ENCODE results near the gene PAOX.

The PAOX gene

GRCh38 chr10:133357285-133358161 lies 21.5 kb upstream of the PAOX start, which contains the start of gene FUOM:
Gene FUOM, minus strand, starts transcription at chr10:133358019. Its CDS starts 12 bp downstream, at chr10:133358007.
- H3K79me2 ChIP-seq (ENCODE audit: insufficient read depth, low read length) = no peaks in the 10 kb centered on the region
- H3K4me2 ChIP-seq (ENCODE audit: low read depth, low read length, poor library complexity, severe bottlenecking) = peak within 1 kb of the TSS; percentile 27
- no peaks in the 10 kb centered on the region for H4K20me1 ChIP-seq (ENCODE audit: low read depth, low read length)
- no peak within 1 kb of the TSS for H3K27ac ChIP-seq (ENCODE audit: low read depth, low read length)
- no peak within 1 kb of the TSS for H2AFZ ChIP-seq (ENCODE audit: low read depth, low read length, severe bottlenecking)
- no peaks in the 10 kb centered on the region for H3F3A ChIP-seq (ENCODE audit: insufficient read depth)
- no peak within 1 kb of the TSS for H3K9ac ChIP-seq (ENCODE audit: low read length)
- no peaks in the 10 kb centered on the region for H3K9me2 ChIP-seq (replicated peaks; ENCODE audit: insufficient read depth, low read length)
- no peaks in the 10 kb centered on the region for H3K36me3 ChIP-seq (ENCODE audit: low read length)
- no peak within 1 kb of the TSS for H3K4me3 ChIP-seq (ENCODE audit: insufficient read depth, low read length, poor library complexity, severe bottlenecking)
- no peaks in the 10 kb centered on the region for H3K27me3 ChIP-seq (ENCODE audit: low read length)
- H3K9me3 ChIP-seq (ENCODE audit: insufficient read depth, low read length) = no peaks in the 10 kb centered on the region
- TF ChIP-seq EZH2phosphoT487 (conservative IDR thresholded peaks at IDR 0.05; ENCODE audit: low read length) (no peak), CTCF (IDR thresholded peaks at IDR 0.05; ENCODE audit: insufficient read depth, low read length, poor library complexity, severe bottlenecking) (no peak)

DNA sequence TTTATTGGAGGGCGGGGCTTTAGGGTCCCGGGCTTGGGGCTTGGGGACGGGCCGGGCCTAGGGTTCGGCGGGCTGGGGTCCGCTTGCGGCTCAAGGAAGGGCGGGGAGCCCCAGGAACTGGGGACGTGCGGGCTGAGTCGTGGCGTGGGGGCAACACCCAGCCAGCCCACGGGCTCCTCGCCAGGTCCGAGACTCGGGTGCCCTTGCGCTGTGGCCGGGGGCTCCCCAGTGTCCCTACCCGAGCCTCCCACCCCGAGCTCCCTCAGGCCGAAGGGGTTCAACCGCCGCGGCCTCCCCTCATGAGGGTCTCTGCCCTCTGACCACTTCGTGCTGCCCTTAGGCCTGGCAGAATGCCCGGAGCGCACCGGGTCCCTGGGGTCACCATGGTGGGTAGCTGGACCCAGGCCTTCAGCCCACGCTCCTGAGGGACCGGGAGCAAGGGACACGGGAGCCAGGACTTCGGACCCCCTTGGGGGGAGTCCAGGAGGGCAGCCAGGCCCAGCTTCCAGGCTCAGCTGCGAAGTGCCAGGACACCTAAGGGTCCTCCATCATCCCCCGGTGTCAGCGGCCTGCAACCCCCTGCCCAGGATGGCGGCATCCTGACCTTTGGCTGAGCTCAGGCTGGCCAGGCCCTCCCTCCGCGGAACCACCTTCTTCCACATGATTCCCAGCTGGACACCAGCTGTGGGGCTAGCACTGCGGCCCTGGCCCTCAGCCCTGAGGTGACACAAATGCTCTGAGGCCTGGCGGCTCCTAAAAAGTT lies 20.7 kb upstream of the PAOX start:
- no peak overlapping the region for H3K4me2 ChIP-seq (ENCODE audit: low read depth, low read length, poor library complexity, severe bottlenecking)
- no peak overlapping the region for H2AFZ ChIP-seq (ENCODE audit: low read depth, low read length, severe bottlenecking)
- H3K9me2 ChIP-seq (replicated peaks; ENCODE audit: insufficient read depth, low read length) = no peaks in the 10 kb centered on the region

GRCh38 chr10:133358925-133359310 lies 20.1 kb upstream of the PAOX start:
- Histone ChIP-seq H3K4me2 (ENCODE audit: low read depth, low read length, poor library complexity, severe bottlenecking) (no peak overlapping the region), H3K27me3 (ENCODE audit: low read length) (no peaks in the 10 kb centered on the region), H3K79me2 (ENCODE audit: insufficient read depth, low read length) (no peaks in the 10 kb centered on the region), H3F3A (ENCODE audit: insufficient read depth) (no peaks in the 10 kb centered on the region), H3K9ac (ENCODE audit: low read length) (no peak overlapping the region), H2AFZ (ENCODE audit: low read depth, low read length, severe bottlenecking) (no peak overlapping the region), H3K9me2 (replicated peaks; ENCODE audit: insufficient read depth, low read length) (no peaks in the 10 kb centered on the region), H3K36me3 (ENCODE audit: low read length) (no peaks in the 10 kb centered on the region), H3K27ac (ENCODE audit: low read depth, low read length) (no peak overlapping the region), H4K20me1 (ENCODE audit: low read depth, low read length) (no peaks in the 10 kb centered on the region), H3K9me3 (ENCODE audit: insufficient read depth, low read length) (no peaks in the 10 kb centered on the region), H3K4me3 (ENCODE audit: insufficient read depth, low read length, poor library complexity, severe bottlenecking) (no peak overlapping the region)
- TF ChIP-seq EZH2phosphoT487 (conservative IDR thresholded peaks at IDR 0.05; ENCODE audit: low read length) (no peak), CTCF (IDR thresholded peaks at IDR 0.05; ENCODE audit: insufficient read depth, low read length, poor library complexity, severe bottlenecking) (no peak)

More for the DNA sequence above, 20.7 kb upstream of the PAOX start:
- TF ChIP-seq CTCF (IDR thresholded peaks at IDR 0.05; ENCODE audit: insufficient read depth, low read length, poor library complexity, severe bottlenecking) (no peak), EZH2phosphoT487 (conservative IDR thresholded peaks at IDR 0.05; ENCODE audit: low read length) (no peak)
- no peaks in the 10 kb centered on the region for H3K79me2 ChIP-seq (ENCODE audit: insufficient read depth, low read length)
- H3K9ac ChIP-seq (ENCODE audit: low read length) = no peak overlapping the region
- no peaks in the 10 kb centered on the region for H3K36me3 ChIP-seq (ENCODE audit: low read length)
- no peak overlapping the region for H3K4me3 ChIP-seq (ENCODE audit: insufficient read depth, low read length, poor library complexity, severe bottlenecking)
- H3K27ac ChIP-seq (ENCODE audit: low read depth, low read length) = no peak overlapping the region
- no peaks in the 10 kb centered on the region for H4K20me1 ChIP-seq (ENCODE audit: low read depth, low read length)
- H3K27me3 ChIP-seq (ENCODE audit: low read length) = no peaks in the 10 kb centered on the region
- no peaks in the 10 kb centered on the region for H3K9me3 ChIP-seq (ENCODE audit: insufficient read depth, low read length)
- H3F3A ChIP-seq (ENCODE audit: insufficient read depth) = no peaks in the 10 kb centered on the region
